ENCODE data around the gene ATP9A. TPM values are rescaled to one million over a fixed set of nuclear protein-coding genes. Genes with fewer than 3 reads are reported as not detected.
A peak's percentile ranks its signal among the peaks of the same experiment; 100 is the strongest.
"Not testable (repeated sequence)": the region's sequence is repeated elsewhere in the genome, so short reads cannot be mapped to it uniquely, and the experiment has no call there.

ATP9A gene
- total RNA-seq, 2 donors from 2014 or later, result 19.5 to 23.4 TPM

DNA sequence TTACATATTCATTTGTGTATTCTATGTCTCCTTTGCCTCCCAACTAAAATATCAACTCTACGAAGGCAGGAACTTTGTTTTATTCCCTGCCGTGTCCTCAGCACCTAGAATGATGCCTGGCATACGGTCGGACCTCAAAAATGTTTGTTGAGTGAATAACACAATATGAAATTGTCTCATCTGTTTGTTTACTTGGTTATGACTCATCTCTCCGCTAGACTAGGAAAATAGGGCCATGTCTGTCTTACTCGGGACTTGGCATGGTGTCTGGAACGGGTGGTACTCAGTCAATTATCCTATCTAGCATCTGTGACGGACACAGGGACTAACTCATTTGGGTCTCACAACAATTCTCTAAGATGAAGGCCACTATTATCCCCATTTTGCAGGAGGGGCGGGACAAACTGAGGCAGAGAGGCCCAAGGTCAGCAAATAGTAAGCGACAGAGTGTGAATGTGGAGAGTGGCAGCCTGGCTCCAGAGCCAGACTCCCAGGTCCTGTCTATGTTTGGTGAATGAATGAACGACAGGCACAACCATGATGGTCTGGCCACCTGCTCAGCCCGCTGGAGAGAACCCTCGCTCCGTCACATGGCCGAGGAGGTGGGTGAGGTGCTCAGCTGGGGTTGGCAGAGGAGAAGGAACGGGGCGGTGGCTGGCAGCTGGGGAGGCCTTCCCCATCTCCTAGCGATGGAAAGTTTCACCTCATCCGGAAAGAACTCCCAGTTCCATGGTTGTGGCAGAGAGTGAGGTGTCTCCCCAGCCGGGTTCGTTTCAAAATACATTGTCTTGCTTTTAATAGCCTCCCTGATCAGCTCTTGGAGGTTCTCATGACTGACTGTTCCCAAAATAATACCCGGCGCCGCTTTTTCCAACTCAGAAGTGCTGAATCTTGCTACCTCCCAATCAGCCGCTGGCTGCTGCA, 198.1 kb downstream of the ATP9A start:
- peak overlapping the region; percentile 2 to 12 for H3K4me3 ChIP-seq
- peaks cover 6 to 35% of the 10 kb centered on the region in 2 donors for H3K4me1 ChIP-seq
- H3K36me3 ChIP-seq, result no peaks in the 10 kb centered on the region
- H3K27me3 ChIP-seq, result no peaks in the 10 kb centered on the region
- H3K9me3 ChIP-seq, result peaks cover 0 to 6% of the 10 kb centered on the region in 2 donors
- TF ChIP-seq, protein P1, sequence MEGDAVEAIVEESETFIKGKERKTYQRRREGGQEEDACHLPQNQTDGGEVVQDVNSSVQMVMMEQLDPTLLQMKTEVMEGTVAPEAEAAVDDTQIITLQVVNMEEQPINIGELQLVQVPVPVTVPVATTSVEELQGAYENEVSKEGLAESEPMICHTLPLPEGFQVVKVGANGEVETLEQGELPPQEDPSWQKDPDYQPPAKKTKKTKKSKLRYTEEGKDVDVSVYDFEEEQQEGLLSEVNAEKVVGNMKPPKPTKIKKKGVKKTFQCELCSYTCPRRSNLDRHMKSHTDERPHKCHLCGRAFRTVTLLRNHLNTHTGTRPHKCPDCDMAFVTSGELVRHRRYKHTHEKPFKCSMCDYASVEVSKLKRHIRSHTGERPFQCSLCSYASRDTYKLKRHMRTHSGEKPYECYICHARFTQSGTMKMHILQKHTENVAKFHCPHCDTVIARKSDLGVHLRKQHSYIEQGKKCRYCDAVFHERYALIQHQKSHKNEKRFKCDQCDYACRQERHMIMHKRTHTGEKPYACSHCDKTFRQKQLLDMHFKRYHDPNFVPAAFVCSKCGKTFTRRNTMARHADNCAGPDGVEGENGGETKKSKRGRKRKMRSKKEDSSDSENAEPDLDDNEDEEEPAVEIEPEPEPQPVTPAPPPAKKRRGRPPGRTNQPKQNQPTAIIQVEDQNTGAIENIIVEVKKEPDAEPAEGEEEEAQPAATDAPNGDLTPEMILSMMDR (IDR thresholded peaks at IDR 0.05), result no peak
- DNase-seq (ENCODE audit: low spot score), result peak; percentile 65
- peak overlapping the region; percentile 81 to 85 for H3K27ac ChIP-seq

DNA sequence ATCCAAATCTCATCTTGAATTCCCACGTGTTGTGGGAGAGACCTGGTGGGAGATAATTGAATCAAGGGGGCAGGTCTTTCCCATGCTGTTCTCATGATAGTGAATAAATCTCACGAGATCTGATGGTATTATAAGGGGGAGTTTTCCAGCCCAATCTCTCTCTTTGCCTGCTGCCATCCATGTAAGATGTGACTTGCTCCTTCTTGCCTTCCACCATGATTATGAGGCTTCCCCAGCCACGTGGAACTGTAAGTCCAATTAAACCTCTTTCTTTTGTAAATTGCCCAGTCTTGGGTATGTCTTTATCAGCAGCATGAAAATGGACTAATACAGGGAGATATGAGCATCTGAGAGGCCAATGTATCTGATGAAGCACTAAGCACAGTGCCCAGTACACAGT, 199.7 kb downstream of the ATP9A start:
- peaks cover 6 to 39% of the 10 kb centered on the region in 2 donors for H3K4me1 ChIP-seq

DNA sequence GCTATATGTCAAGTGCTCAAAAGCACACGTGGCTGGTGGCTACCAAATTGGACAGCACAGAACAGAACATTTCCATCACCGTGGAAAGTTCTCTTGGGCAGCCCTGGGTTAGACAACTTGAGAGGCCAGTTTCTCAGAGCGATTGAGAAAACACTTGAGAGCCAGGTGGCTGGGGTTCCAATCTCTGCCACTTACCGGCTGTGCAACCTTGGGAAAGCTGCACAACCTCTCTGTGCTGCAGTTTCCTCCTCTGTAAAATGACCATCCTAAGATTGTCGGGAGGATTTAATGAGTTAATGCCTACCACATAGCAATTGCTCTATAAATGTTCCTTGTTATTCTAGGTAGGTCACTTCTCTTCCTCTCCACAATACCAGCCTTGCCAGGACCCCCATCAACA, 200.6 kb downstream of the ATP9A start:
- Histone ChIP-seq H3K27ac (no peak overlapping the region), H3K4me3 (no peak overlapping the region), H3K27me3 (no peaks in the 10 kb centered on the region), H3K36me3 (no peaks in the 10 kb centered on the region), H3K9me3 (no peaks in the 10 kb centered on the region), H3K4me1 (peaks cover 6 to 42% of the 10 kb centered on the region in 2 donors)
- TF ChIP-seq, protein P1 (IDR thresholded peaks at IDR 0.05), result no peak
- no peak for DNase-seq (ENCODE audit: low spot score)

More for the DNA sequence above, 199.7 kb downstream of the ATP9A start:
- H3K9me3 ChIP-seq; H3K36me3 ChIP-seq; H3K4me3 ChIP-seq; DNase-seq (ENCODE audit: low spot score); H3K27ac ChIP-seq; H3K27me3 ChIP-seq: not testable (repeated sequence)

DNA sequence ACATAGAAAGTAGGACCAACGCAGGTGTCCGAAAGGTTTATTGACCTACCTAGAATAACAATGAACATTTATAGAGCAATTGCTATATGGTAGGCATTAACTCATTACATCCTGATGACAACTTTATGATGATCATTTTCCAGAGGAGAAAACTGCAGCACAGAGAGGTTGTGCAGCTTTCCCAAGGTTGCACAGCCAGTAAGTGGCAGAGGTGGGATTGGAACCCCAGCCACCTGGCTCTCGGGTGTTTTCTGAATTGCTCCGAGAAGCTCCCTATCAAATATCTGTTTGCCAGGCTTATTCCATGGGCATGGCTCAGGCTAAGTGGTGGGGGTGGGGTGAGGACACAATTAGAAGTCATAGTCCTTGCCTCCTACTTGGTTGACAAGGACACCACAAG, 201.6 kb downstream of the ATP9A start:
- TF ChIP-seq, protein P1 (IDR thresholded peaks at IDR 0.05), result no peak
- no peak for DNase-seq (ENCODE audit: low spot score)
- Histone ChIP-seq H3K27me3 (no peaks in the 10 kb centered on the region), H3K4me1 (peaks cover 6 to 48% of the 10 kb centered on the region in 2 donors), H3K36me3 (no peaks in the 10 kb centered on the region), H3K27ac (no peak overlapping the region), H3K9me3 (no peaks in the 10 kb centered on the region), H3K4me3 (no peak overlapping the region)

DNA sequence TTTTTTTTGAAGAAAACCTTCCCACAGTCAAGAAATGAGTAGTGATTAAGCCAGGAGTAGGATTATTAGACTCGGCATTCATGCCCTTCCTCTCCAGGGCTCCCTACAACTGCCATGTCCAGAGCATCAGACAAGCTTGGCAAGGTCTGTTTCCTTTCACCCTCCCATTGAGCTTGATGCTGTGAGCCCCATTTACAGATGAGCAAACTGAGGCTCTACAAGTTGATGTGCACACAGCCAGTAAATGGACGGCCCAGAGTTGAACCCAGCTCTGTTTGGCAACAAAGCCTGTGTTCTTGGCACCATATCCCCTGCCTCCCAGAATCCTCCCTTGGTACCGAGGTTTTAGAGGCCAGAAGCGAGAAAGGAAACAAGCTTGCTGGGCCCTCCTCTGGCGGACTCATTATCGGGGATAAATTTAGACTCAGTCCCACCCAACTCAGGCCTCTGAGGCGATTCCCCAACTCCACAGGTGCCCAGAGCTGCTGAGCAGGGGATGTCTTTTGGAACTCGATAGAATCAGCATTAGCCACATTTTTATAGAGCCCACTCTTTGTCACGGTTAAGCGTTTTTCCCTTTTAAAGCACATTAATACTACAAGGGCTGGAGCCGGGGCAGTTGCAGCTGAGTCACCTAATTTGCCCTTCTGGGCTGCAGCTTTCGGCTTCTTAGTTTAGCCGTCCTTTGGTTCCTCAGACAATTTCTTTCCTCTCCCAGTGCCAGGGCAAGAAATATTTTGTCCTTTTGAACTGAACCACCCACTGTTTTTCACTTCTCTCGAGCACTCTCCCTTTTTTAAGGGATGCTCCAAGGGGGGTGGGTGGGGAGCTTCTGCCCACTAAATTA, 202.7 kb downstream of the ATP9A start:
- DNase-seq (ENCODE audit: low spot score), result no peak
- Histone ChIP-seq H3K9me3 (no peaks in the 10 kb centered on the region), H3K27me3 (no peaks in the 10 kb centered on the region), H3K36me3 (no peaks in the 10 kb centered on the region), H3K4me3 (no peak overlapping the region), H3K4me1 (peaks cover 0 to 48% of the 10 kb centered on the region in 2 donors), H3K27ac (peak overlapping the region in 1 of 2 donors; percentile 16)
- TF ChIP-seq, protein P1 (IDR thresholded peaks at IDR 0.05), result no peak

Data from right atrium auricular region (tissue), 2 donors.